GM12878 (cell line): ENCODE data around the gene HIP1. TPM values are rescaled to one million over a fixed set of nuclear protein-coding genes. Genes with fewer than 3 reads are reported as not detected.

Experiments
- ATAC-seq: fragments of 200-7000 bp; cut with Tn5 transposase; 3 replicates; pipeline ENCODE4 v1.9.1; 2020; ENCODE audit warnings: mild to moderate bottlenecking, moderate library complexity
- BruUV-seq: library from RNA; stranded (reverse); fragments of 400-500 nt; replicated peaks from 2 replicates; lab custom pipeline; 2021; lab: Mats Ljungman, UMichigan
- CTCF ChIA-PET: fragments of 300-600 bp; sonication (Branson Sonifier 250); formaldehyde crosslinking; extraction: SDS; loops from one replicate; lab custom pipeline; 2021; ENCODE audit warnings: inconsistent platforms; lab: Yijun Ruan, JAX
- POLR2A ChIA-PET: fragments of 350-600 bp; formaldehyde crosslinking; extraction: SDS; loops from one replicate; lab custom pipeline; 2021; ENCODE audit warnings: inconsistent platforms; lab: Charles Lee
- RAD21 ChIA-PET: fragments of 300-600 bp; sonication (Branson Sonifier 250); formaldehyde crosslinking; loops from one replicate; lab custom pipeline; 2023; ENCODE audit warnings: antibody characterized with exemption; ENCODE audit not compliant: unreplicated experiment; lab: Charles Lee
- SMC1A ChIA-PET: fragments of 300-600 bp; sonication (Branson Sonifier 250); formaldehyde crosslinking; loops from one replicate; lab custom pipeline; 2023; ENCODE audit not compliant: unreplicated experiment, uncharacterized antibody; lab: Charles Lee
- DNase-seq: peaks from one replicate; pipeline ENCODE4 v3.0.0-alpha.2; 2011; ENCODE audit warnings: low read depth, low spot score
- FAIRE-seq: peaks from 3 replicates; lab custom pipeline; 2011; peaks lifted over from hg19 to GRCh38; lab: Jason Lieb, UNC
- H2AFZ ChIP-seq: 2 replicates; pipeline ENCODE4 v1.6.0; 2011; ENCODE audit warnings: low read depth, low read length, control low read depth; ENCODE audit not compliant: control insufficient read depth
- H3K27ac ChIP-seq: 2 replicates; pipeline ENCODE4 v1.5.1; 2011; ENCODE audit warnings: control low read depth; ENCODE audit not compliant: control insufficient read depth, insufficient read depth
- H3K27me3 ChIP-seq, 2 experiments: replicated peaks in 1 of 2; 2 replicates each; pipeline versions ENCODE4 v1.6.0 to v1.6.1; 2011; ENCODE audit warnings: low read length in 1 of 2; ENCODE audit not compliant: control insufficient read depth in 2 of 2, insufficient read depth in 2 of 2
- H3K36me3 ChIP-seq, 2 experiments: 2 replicates each; pipeline ENCODE4 v1.5.1; 2011; ENCODE audit warnings: low read length in 1 of 2; ENCODE audit not compliant: control insufficient read depth in 2 of 2, insufficient read depth in 2 of 2
- H3K4me1 ChIP-seq: 2 replicates; pipeline ENCODE4 v1.6.1; 2011; ENCODE audit warnings: mild to moderate bottlenecking, low read length, moderate library complexity, mixed read lengths; ENCODE audit not compliant: control insufficient read depth, insufficient read depth
- H3K4me2 ChIP-seq: 2 replicates; pipeline ENCODE4 v1.6.0; 2011; ENCODE audit warnings: control low read depth; ENCODE audit not compliant: control insufficient read depth, insufficient read depth
- H3K4me3 ChIP-seq: fragments of 200-600 bp; sonication (generic); 2 replicates; pipeline ENCODE4 v1.5.1; 2016
- H3K79me2 ChIP-seq: 2 replicates; pipeline ENCODE4 v1.6.0; 2011; ENCODE audit warnings: low read length; ENCODE audit not compliant: control insufficient read depth, insufficient read depth
- H3K9ac ChIP-seq: 2 replicates; pipeline ENCODE4 v1.8.0; 2011; ENCODE audit warnings: low read length, control low read depth, mixed read lengths; ENCODE audit not compliant: control insufficient read depth, insufficient read depth
- H3K9me3 ChIP-seq: replicated peaks from 3 replicates; pipeline ENCODE4 v1.5.1; 2011; ENCODE audit warnings: mild to moderate bottlenecking, low read length; ENCODE audit not compliant: control insufficient read depth, insufficient read depth
- H4K20me1 ChIP-seq: 2 replicates; pipeline ENCODE4 v1.6.0; 2011; ENCODE audit not compliant: control insufficient read depth, insufficient read depth
- BMI1 ChIP-seq: fragments of 450-650 bp; IDR thresholded peaks from 2 replicates; pipeline ENCODE4 v1.6.1; 2016; ENCODE audit warnings: mild to moderate bottlenecking, moderate library complexity, borderline replicate concordance
- HSF1 ChIP-seq: fragments of 150-350 bp; IDR thresholded peaks from 2 replicates; pipeline ENCODE4 v1.6.1; 2014; ENCODE audit warnings: mild to moderate bottlenecking, low read depth, low read length
- LARP7 ChIP-seq: fragments of 450-650 bp; IDR thresholded peaks from 2 replicates; pipeline ENCODE4 v1.6.1; 2017; ENCODE audit warnings: mild to moderate bottlenecking
- NR2C1 ChIP-seq: fragments of 450-650 bp; IDR thresholded peaks from 2 replicates; pipeline ENCODE4 v1.6.1; 2017; ENCODE audit warnings: antibody characterized with exemption, mild to moderate bottlenecking, moderate library complexity
- POLR2A ChIP-seq: IDR thresholded peaks from 2 replicates; pipeline ENCODE4 v1.6.1; 2011; ENCODE audit warnings: low read depth, mild to moderate bottlenecking, low read length
- SMC3 ChIP-seq: IDR thresholded peaks from 2 replicates; pipeline ENCODE4 v1.6.1; 2011; ENCODE audit warnings: low read length, improper control_type of control experiment, borderline replicate concordance
- TAF1 ChIP-seq: IDR thresholded peaks from 2 replicates; pipeline ENCODE4 v1.6.1; 2011; ENCODE audit warnings: mild to moderate bottlenecking, low read depth, low read length, borderline replicate concordance
- ZBED1 ChIP-seq: IDR thresholded peaks from 2 replicates; pipeline ENCODE4 v1.6.1; 2016; ENCODE audit warnings: borderline replicate concordance
- ZNF622 ChIP-seq: fragments of 450-650 bp; IDR thresholded peaks from 2 replicates; pipeline ENCODE4 v1.6.1; 2017; ENCODE audit warnings: mild to moderate bottlenecking, inconsistent platforms
- WGBS: methylation state at CpG from one replicate; pipeline ENCODE4 v1.1.6; 2016; ENCODE audit warnings: low lambda C conversion rate; ENCODE audit not compliant: insufficient replicate concordance, insufficient coverage; ENCODE audit errors: missing lambda C conversion rate; 5-methylcytosine and 5-hydroxymethylcytosine counted together
- in situ Hi-C: fragments of 300-500 bp; cut with MboI; formaldehyde crosslinking; loops from 9 replicates; pipeline ENCODE4 v1.14.3; 2018; ENCODE audit warnings: mixed read lengths
- intact Hi-C: fragments of 100-400 bp; cut with micrococcal nuclease; formaldehyde crosslinking; loops from one replicate; pipeline ENCODE4 v1.14.2; 2022; ENCODE audit not compliant: unreplicated experiment
- polyA plus RNA-seq, 11 experiments: library from polyadenylated mRNA; depleted of rRNA in 4 of 11; unstranded in 6 of 11; stranded (reverse) in 5 of 11; fragments of >200 nt; fragmentation: Nextera tagmentation in 4 of 11; fragmentation: Illumina TruSeq in 1 of 11; extraction: Ambion mirVana in 4 of 11; extraction: Trizol in 1 of 11; gene quantifications; 1 replicate in 1 of 11; 2 replicates in 10 of 11; pipeline versions ENCODE4 v1.2.1 to v1.2.3, GENCODE V29; 2011 to 2016; ENCODE audit warnings: inconsistent platforms in 2 of 11, missing spikeins in 2 of 11, low read depth in 1 of 11
- total RNA-seq, 4 experiments: library from RNA; depleted of rRNA in 3 of 4; stranded (reverse); fragments of >200 nt in 3 of 4; fragmentation: Illumina TruSeq in 1 of 4; extraction: Trizol in 1 of 4; gene quantifications; 2 replicates each; pipeline versions ENCODE4 v1.2.1 to v1.2.3, GENCODE V29; 2013 to 2021
- TF ChIP-seq, protein P1 (sequence below): fragments of 450-650 bp; IDR thresholded peaks from 2 replicates; pipeline ENCODE4 v1.6.1; 2018; ENCODE audit warnings: mild to moderate bottlenecking, low read depth, moderate library complexity; ENCODE audit not compliant: partially characterized antibody

Gene HIP1
- total and polyA plus RNA-seq, 10 of the 15 experiments (the other 5 are each of a cell fraction or from before 2014, with no cell fraction given): 1.2 to 9.7 (median 3.2) TPM

DNA sequence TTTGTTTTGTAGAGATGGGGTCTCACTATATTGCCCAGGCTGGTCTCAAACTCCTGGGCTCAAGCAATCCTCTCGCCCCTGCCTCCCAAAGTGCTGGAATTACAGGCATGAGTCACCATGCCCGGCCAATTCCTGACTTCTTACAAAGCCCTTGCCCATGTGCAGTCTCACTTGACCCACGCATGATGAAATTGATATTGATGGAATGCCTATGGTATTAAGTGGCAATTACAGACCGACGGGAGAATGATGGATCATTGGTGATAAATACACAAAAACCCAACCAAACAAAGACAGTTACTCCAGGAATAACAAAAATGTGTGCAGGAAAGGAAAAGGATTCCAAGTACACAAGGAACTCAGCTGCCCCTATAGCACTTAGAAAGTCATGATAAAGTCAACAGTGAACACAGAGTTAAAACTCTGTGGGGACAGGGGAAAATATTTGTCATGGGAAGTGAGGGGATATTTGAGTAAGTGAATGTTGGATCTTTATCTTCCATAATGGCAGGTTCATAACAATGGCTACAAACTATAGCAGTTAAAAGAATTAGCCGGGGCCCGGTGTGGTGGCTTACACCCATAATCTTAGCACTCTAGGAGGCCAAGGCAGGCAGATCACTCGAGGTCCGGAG lies 21.6 kb downstream of the HIP1 start:
- Histone ChIP-seq H3K4me2 (no peak overlapping the region), H2AFZ (no peak overlapping the region), H3K36me3 (no peaks in the 10 kb centered on the region), H3K9ac (no peak overlapping the region), H3K4me3 (no peak overlapping the region), H3K79me2 (no peaks in the 10 kb centered on the region), H3K27ac (no peak overlapping the region), H3K27me3 (no peaks in the 10 kb centered on the region), H4K20me1 (no peaks in the 10 kb centered on the region), H3K4me1 (peaks cover 3% of the 10 kb centered on the region), H3K9me3 (no peaks in the 10 kb centered on the region)
- CTCF ChIA-PET: interaction anchor here (0.9 kb wide), 1 partner anchor 14 kb away, joined by 6 read pairs; no protein-coding TSS in a partner anchor
- RAD21 ChIA-PET: interaction anchor here (0.7 kb wide), 1 partner anchor 23 kb away, joined by 4 read pairs; no protein-coding TSS in a partner anchor
- SMC1A ChIA-PET: no interaction called here
- intact Hi-C loops (no loop called here), in situ Hi-C loops (no loop called here)
- POLR2A ChIA-PET: interaction anchor here (1.6 kb wide), 1 partner anchor 14 kb away, joined by 3 read pairs; no protein-coding TSS in a partner anchor
- TF ChIP-seq LARP7 (no peak), ZBED1 (no peak), NR2C1 (no peak), BMI1 (no peak), POLR2A (no peak), HSF1 (no peak), SMC3 (no peak), TAF1 (no peak), ZNF622 (no peak)
- TF ChIP-seq, protein P1, sequence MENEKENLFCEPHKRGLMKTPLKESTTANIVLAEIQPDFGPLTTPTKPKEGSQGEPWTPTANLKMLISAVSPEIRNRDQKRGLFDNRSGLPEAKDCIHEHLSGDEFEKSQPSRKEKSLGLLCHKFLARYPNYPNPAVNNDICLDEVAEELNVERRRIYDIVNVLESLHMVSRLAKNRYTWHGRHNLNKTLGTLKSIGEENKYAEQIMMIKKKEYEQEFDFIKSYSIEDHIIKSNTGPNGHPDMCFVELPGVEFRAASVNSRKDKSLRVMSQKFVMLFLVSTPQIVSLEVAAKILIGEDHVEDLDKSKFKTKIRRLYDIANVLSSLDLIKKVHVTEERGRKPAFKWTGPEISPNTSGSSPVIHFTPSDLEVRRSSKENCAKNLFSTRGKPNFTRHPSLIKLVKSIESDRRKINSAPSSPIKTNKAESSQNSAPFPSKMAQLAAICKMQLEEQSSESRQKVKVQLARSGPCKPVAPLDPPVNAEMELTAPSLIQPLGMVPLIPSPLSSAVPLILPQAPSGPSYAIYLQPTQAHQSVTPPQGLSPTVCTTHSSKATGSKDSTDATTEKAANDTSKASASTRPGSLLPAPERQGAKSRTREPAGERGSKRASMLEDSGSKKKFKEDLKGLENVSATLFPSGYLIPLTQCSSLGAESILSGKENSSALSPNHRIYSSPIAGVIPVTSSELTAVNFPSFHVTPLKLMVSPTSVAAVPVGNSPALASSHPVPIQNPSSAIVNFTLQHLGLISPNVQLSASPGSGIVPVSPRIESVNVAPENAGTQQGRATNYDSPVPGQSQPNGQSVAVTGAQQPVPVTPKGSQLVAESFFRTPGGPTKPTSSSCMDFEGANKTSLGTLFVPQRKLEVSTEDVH: no peak
- FAIRE-seq (no peak), DNase-seq (no peak), ATAC-seq (no peak)
- no TSS peak for BruUV-seq
- WGBS: 67% methylated on average over 9 of the region's 9 CpGs
